GM23338 (cell line): Measurements from ENCODE around the gene CRBN.

Experiments
- EZH2 ChIP-seq: fragments of 200-600 bp; sonication (generic); IDR thresholded peaks from one replicate; pipeline ENCODE4 v1.8.0; 2017; ENCODE audit warnings: antibody characterized with exemption, mild to moderate bottlenecking, low read depth; ENCODE audit not compliant: unreplicated experiment
- EZH2phosphoT487 ChIP-seq: fragments of 200-600 bp; sonication (generic); IDR thresholded peaks from one replicate; pipeline ENCODE4 v1.8.1; 2018; ENCODE audit warnings: antibody characterized with exemption; ENCODE audit not compliant: unreplicated experiment
- POLR2AphosphoS5 ChIP-seq: IDR thresholded peaks from 2 replicates; pipeline ENCODE4 v1.6.1; 2016; ENCODE audit warnings: antibody characterized with exemption, low read depth
- STAT1 ChIP-seq: IDR thresholded peaks from one replicate; pipeline ENCODE4 v1.6.1; 2016; ENCODE audit warnings: antibody characterized with exemption; ENCODE audit not compliant: unreplicated experiment
- TF ChIP-seq, protein P1 (sequence below), 2 experiments: fragments of 200-600 bp in 1 of 2; sonication (generic) in 1 of 2; conservative IDR thresholded peaks; 2 replicates each; pipeline versions ENCODE4 v1.5.1 to v1.6.1; 2016 to 2017; ENCODE audit warnings: antibody characterized with exemption in 2 of 2, low read depth in 2 of 2, mild to moderate bottlenecking in 2 of 2, moderate library complexity in 1 of 2
- TF ChIP-seq, protein P2 (sequence below): fragments of 250-450 bp; sonication (Bioruptor Pico); IDR thresholded peaks from 2 replicates; pipeline ENCODE4 v1.5.0; 2020; ENCODE audit warnings: mild to moderate bottlenecking, moderate library complexity

DNA sequence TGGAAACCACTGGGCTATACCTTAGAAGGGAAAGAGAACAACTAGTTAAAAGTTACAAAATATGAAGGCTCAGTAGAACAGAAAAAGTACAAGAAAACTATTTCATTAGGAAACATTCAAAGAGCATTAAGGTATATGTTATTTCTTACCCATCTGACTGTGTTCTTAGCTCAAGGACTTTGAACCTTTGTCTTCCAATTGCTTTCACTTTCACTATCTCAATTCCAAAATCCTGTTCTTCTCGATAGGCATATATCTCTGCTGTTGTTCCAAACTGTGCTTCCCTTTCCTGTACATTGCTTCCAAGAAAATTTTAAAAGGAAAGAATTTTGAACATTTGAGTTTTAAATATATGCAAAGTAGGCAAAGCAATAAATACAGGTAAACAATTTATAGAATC lies 6.9 kb downstream of the CRBN start:
- TF ChIP-seq, protein P1, sequence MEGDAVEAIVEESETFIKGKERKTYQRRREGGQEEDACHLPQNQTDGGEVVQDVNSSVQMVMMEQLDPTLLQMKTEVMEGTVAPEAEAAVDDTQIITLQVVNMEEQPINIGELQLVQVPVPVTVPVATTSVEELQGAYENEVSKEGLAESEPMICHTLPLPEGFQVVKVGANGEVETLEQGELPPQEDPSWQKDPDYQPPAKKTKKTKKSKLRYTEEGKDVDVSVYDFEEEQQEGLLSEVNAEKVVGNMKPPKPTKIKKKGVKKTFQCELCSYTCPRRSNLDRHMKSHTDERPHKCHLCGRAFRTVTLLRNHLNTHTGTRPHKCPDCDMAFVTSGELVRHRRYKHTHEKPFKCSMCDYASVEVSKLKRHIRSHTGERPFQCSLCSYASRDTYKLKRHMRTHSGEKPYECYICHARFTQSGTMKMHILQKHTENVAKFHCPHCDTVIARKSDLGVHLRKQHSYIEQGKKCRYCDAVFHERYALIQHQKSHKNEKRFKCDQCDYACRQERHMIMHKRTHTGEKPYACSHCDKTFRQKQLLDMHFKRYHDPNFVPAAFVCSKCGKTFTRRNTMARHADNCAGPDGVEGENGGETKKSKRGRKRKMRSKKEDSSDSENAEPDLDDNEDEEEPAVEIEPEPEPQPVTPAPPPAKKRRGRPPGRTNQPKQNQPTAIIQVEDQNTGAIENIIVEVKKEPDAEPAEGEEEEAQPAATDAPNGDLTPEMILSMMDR (conservative IDR thresholded peaks at IDR 0.05; ENCODE audit: low read depth in 2 of 2) = no peak
- TF ChIP-seq, protein P2, sequence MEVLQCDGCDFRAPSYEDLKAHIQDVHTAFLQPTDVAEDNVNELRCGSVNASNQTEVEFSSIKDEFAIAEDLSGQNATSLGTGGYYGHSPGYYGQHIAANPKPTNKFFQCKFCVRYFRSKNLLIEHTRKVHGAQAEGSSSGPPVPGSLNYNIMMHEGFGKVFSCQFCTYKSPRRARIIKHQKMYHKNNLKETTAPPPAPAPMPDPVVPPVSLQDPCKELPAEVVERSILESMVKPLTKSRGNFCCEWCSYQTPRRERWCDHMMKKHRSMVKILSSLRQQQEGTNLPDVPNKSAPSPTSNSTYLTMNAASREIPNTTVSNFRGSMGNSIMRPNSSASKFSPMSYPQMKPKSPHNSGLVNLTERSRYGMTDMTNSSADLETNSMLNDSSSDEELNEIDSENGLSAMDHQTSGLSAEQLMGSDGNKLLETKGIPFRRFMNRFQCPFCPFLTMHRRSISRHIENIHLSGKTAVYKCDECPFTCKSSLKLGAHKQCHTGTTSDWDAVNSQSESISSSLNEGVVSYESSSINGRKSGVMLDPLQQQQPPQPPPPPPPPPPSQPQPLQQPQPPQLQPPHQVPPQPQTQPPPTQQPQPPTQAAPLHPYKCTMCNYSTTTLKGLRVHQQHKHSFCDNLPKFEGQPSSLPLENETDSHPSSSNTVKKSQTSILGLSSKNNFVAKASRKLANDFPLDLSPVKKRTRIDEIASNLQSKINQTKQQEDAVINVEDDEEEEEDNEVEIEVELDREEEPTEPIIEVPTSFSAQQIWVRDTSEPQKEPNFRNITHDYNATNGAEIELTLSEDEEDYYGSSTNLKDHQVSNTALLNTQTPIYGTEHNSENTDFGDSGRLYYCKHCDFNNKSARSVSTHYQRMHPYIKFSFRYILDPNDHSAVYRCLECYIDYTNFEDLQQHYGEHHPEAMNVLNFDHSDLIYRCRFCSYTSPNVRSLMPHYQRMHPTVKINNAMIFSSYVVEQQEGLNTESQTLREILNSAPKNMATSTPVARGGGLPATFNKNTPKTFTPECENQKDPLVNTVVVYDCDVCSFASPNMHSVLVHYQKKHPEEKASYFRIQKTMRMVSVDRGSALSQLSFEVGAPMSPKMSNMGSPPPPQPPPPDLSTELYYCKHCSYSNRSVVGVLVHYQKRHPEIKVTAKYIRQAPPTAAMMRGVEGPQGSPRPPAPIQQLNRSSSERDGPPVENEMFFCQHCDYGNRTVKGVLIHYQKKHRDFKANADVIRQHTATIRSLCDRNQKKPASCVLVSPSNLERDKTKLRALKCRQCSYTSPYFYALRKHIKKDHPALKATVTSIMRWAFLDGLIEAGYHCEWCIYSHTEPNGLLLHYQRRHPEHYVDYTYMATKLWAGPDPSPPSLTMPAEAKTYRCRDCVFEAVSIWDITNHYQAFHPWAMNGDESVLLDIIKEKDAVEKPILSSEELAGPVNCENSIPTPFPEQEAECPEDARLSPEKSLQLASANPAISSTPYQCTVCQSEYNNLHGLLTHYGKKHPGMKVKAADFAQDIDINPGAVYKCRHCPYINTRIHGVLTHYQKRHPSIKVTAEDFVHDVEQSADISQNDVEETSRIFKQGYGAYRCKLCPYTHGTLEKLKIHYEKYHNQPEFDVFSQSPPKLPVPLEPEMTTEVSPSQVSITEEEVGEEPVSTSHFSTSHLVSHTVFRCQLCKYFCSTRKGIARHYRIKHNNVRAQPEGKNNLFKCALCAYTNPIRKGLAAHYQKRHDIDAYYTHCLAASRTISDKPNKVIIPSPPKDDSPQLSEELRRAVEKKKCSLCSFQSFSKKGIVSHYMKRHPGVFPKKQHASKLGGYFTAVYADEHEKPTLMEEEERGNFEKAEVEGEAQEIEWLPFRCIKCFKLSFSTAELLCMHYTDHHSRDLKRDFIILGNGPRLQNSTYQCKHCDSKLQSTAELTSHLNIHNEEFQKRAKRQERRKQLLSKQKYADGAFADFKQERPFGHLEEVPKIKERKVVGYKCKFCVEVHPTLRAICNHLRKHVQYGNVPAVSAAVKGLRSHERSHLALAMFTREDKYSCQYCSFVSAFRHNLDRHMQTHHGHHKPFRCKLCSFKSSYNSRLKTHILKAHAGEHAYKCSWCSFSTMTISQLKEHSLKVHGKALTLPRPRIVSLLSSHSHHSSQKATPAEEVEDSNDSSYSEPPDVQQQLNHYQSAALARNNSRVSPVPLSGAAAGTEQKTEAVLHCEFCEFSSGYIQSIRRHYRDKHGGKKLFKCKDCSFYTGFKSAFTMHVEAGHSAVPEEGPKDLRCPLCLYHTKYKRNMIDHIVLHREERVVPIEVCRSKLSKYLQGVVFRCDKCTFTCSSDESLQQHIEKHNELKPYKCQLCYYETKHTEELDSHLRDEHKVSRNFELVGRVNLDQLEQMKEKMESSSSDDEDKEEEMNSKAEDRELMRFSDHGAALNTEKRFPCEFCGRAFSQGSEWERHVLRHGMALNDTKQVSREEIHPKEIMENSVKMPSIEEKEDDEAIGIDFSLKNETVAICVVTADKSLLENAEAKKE (CRISPR knock-in tag) = no peak
- no peak for TF ChIP-seq POLR2AphosphoS5
- TF ChIP-seq EZH2phosphoT487 = no peak
- TF ChIP-seq STAT1 = no peak
- no peak for TF ChIP-seq EZH2
